Measurements from ENCODE around the gene RPTOR. TPM values are rescaled to one million over a fixed set of nuclear protein-coding genes. Genes with fewer than 3 reads are reported as not detected.

The RPTOR gene
- total and polyA plus RNA-seq, 4 donors, result 12.4 to 46.1 (median 29.7) TPM

- DNase-seq (peak in 2 of 3 donors; percentile 57 to 71), ATAC-seq (ENCODE audit: insufficient read depth, low FRiP score) (no peak)
- no peaks in the 10 kb centered on the region for H3K9me3 ChIP-seq (ENCODE audit: control insufficient read depth in 4 of 4, insufficient read depth in 3 of 4, low read length in 3 of 4)
- no peak overlapping the region for H3K27ac ChIP-seq (ENCODE audit: low read depth in 1 of 2, low read length in 1 of 2)
- H3K27me3 ChIP-seq (ENCODE audit: control insufficient read depth in 3 of 3, insufficient read depth in 3 of 3, low read length in 2 of 3), result no peaks in the 10 kb centered on the region
- no peak overlapping the region for H3K4me3 ChIP-seq
- no peak for TF ChIP-seq CTCF (IDR thresholded peaks at IDR 0.05; ENCODE audit: control extremely low read depth, extremely low read depth)
- H3K9ac ChIP-seq (ENCODE audit: insufficient read depth in 1 of 2, low read length in 2 of 2), result no peak overlapping the region
- no peaks in the 10 kb centered on the region for H3K36me3 ChIP-seq (ENCODE audit: control insufficient read depth in 4 of 4, insufficient read depth in 4 of 4, low read length in 4 of 4)
- peaks cover 0 to 52% (median 42%) of the 10 kb centered on the region in 5 donors for H3K4me1 ChIP-seq (ENCODE audit: control insufficient read depth in 5 of 5, insufficient read depth in 5 of 5, low read length in 5 of 5)
- 90% methylated on average over 8 of the region's 8 CpGs for WGBS, 2 donors
These were observed 238.8 kb downstream of the RPTOR start for GRCh38 chr17:80783486-80783885.

- Histone ChIP-seq H3K9ac (ENCODE audit: insufficient read depth in 1 of 2, low read length in 2 of 2) (no peak overlapping the region), H3K36me3 (ENCODE audit: control insufficient read depth in 4 of 4, insufficient read depth in 4 of 4, low read length in 4 of 4) (no peaks in the 10 kb centered on the region), H3K9me3 (ENCODE audit: control insufficient read depth in 4 of 4, insufficient read depth in 3 of 4, low read length in 3 of 4) (no peaks in the 10 kb centered on the region), H3K27me3 (ENCODE audit: control insufficient read depth in 3 of 3, insufficient read depth in 3 of 3, low read length in 2 of 3) (no peaks in the 10 kb centered on the region), H3K27ac (ENCODE audit: low read depth in 1 of 2, low read length in 1 of 2) (no peak overlapping the region), H3K4me3 (no peak overlapping the region), H3K4me1 (ENCODE audit: control insufficient read depth in 5 of 5, insufficient read depth in 5 of 5, low read length in 5 of 5) (peaks cover 0 to 54% (median 40%) of the 10 kb centered on the region in 5 donors)
- WGBS, 2 donors, result 86 to 91% methylated on average over 6 of the region's 6 CpGs
- ATAC-seq (ENCODE audit: insufficient read depth, low FRiP score) (no peak), DNase-seq (no peak)
- no peak for TF ChIP-seq CTCF (IDR thresholded peaks at IDR 0.05; ENCODE audit: control extremely low read depth, extremely low read depth)
These were observed 239.3 kb downstream of the RPTOR start for GRCh38 chr17:80783971-80784370.

GRCh38 chr17:80785477-80786178 is 241.0 kb downstream of the RPTOR start:
- H3K9ac ChIP-seq (ENCODE audit: insufficient read depth in 1 of 2, low read length in 2 of 2), result no peak overlapping the region
- TF ChIP-seq CTCF (IDR thresholded peaks at IDR 0.05; ENCODE audit: control extremely low read depth, extremely low read depth), result no peak
- peaks cover 0 to 54% (median 28%) of the 10 kb centered on the region in 5 donors for H3K4me1 ChIP-seq (ENCODE audit: control insufficient read depth in 5 of 5, insufficient read depth in 5 of 5, low read length in 5 of 5)
- no peaks in the 10 kb centered on the region for H3K36me3 ChIP-seq (ENCODE audit: control insufficient read depth in 4 of 4, insufficient read depth in 4 of 4, low read length in 4 of 4)
- H3K9me3 ChIP-seq (ENCODE audit: control insufficient read depth in 4 of 4, insufficient read depth in 3 of 4, low read length in 3 of 4), result no peaks in the 10 kb centered on the region
- ATAC-seq (ENCODE audit: insufficient read depth, low FRiP score) (peak; percentile 14), DNase-seq (peak; percentile 45 to 81 (median 75))
- no peaks in the 10 kb centered on the region for H3K27me3 ChIP-seq (ENCODE audit: control insufficient read depth in 3 of 3, insufficient read depth in 3 of 3, low read length in 2 of 3)
- WGBS, 2 donors, result 78 to 86% methylated on average over 19 of the region's 19 CpGs
- peak overlapping the region in 1 of 2 donors; percentile 46 for H3K27ac ChIP-seq (ENCODE audit: low read depth in 1 of 2, low read length in 1 of 2)
- H3K4me3 ChIP-seq, result no peak overlapping the region

All from lung (tissue), 12 donors.